IPS DF 6.9 (cell line): ENCODE results near the gene PIGH.

ENCODE experiments used
- DNase-seq: peaks from one replicate; pipeline ENCODE4 v3.0.0-alpha.2; 2013; ENCODE audit warnings: low read depth, low spot score
- H3K27ac ChIP-seq: one replicate; pipeline ENCODE4 v1.5.1; 2013; ENCODE audit warnings: low read length, control low read depth
- H3K27me3 ChIP-seq: 2 replicates; pipeline ENCODE4 v1.6.1; 2013; ENCODE audit warnings: mild to moderate bottlenecking, low read length; ENCODE audit not compliant: control insufficient read depth, insufficient read depth
- H3K36me3 ChIP-seq: 2 replicates; pipeline ENCODE4 v1.6.1; 2013; ENCODE audit warnings: low read length; ENCODE audit not compliant: control insufficient read depth, insufficient read depth
- H3K4me1 ChIP-seq: 2 replicates; pipeline ENCODE4 v1.6.1; 2013; ENCODE audit warnings: low read length; ENCODE audit not compliant: control insufficient read depth, insufficient read depth
- H3K4me3 ChIP-seq: 2 replicates; pipeline ENCODE4 v1.5.1; 2013; ENCODE audit warnings: mild to moderate bottlenecking, low read length
- H3K9me3 ChIP-seq: 2 replicates; pipeline ENCODE4 v1.6.1; 2013; ENCODE audit warnings: low read length, inconsistent platforms; ENCODE audit not compliant: control insufficient read depth, insufficient read depth
- WGBS: extraction: QIAGEN DNeasy Blood & Tissue Kit; methylation state at CpG from one replicate; pipeline ENCODE4 v1.1.7; 2013; ENCODE audit warnings: mixed read lengths, missing lambda C conversion rate; ENCODE audit not compliant: insufficient read length, insufficient coverage; 5-methylcytosine and 5-hydroxymethylcytosine counted together

Gene PIGH

GRCh38 chr14:67567654-67568053 is 32.4 kb downstream of the PIGH start:
- Histone ChIP-seq H3K4me3 (no peak overlapping the region), H3K9me3 (no peaks in the 10 kb centered on the region), H3K27ac (no peak overlapping the region), H3K4me1 (no peaks in the 10 kb centered on the region; the same call in 1 of the 2 replicates), H3K36me3 (no peaks in the 10 kb centered on the region), H3K27me3 (no peaks in the 10 kb centered on the region)
- no peak for DNase-seq
- WGBS = no CpG with 5 or more reads among the region's 3 CpGs

- Histone ChIP-seq H3K9me3 (no peaks in the 10 kb centered on the region), H3K4me3 (no peak overlapping the region), H3K27me3 (no peaks in the 10 kb centered on the region), H3K36me3 (no peaks in the 10 kb centered on the region), H3K4me1 (no peaks in the 10 kb centered on the region; the same call in 1 of the 2 replicates), H3K27ac (no peak overlapping the region)
- WGBS = no CpG with 5 or more reads among the region's 6 CpGs
- DNase-seq = no peak
These were observed 33.2 kb downstream of the PIGH start for GRCh38 chr14:67566908-67567307.

- no peak for DNase-seq
- Histone ChIP-seq H3K9me3 (no peaks in the 10 kb centered on the region), H3K27ac (no peak overlapping the region), H3K4me1 (no peaks in the 10 kb centered on the region; the same call in 1 of the 2 replicates), H3K36me3 (no peaks in the 10 kb centered on the region), H3K27me3 (no peaks in the 10 kb centered on the region), H3K4me3 (no peak overlapping the region)
- WGBS = no CpG with 5 or more reads among the region's 5 CpGs
These were observed 35.8 kb downstream of the PIGH start for GRCh38 chr14:67564236-67564635.

- DNase-seq = no peak
- no CpG with 5 or more reads among the region's 5 CpGs for WGBS
- Histone ChIP-seq H3K4me3 (no peak overlapping the region), H3K27ac (no peak overlapping the region), H3K9me3 (no peaks in the 10 kb centered on the region), H3K27me3 (no peaks in the 10 kb centered on the region), H3K4me1 (no peaks in the 10 kb centered on the region; the same call in 1 of the 2 replicates), H3K36me3 (no peaks in the 10 kb centered on the region)
These were observed 37.3 kb downstream of the PIGH start for GRCh38 chr14:67562776-67563150.

GRCh38 chr14:67562025-67562775 is 37.9 kb downstream of the PIGH start:
- DNase-seq = no peak
- H3K9me3 ChIP-seq = no peaks in the 10 kb centered on the region
- H3K4me1 ChIP-seq = no peaks in the 10 kb centered on the region; the same call in 1 of the 2 replicates
- no peak overlapping the region for H3K4me3 ChIP-seq
- H3K27me3 ChIP-seq = no peaks in the 10 kb centered on the region
- no peaks in the 10 kb centered on the region for H3K36me3 ChIP-seq
- WGBS = no CpG with 5 or more reads among the region's 14 CpGs
- no peak overlapping the region for H3K27ac ChIP-seq

- no peaks in the 10 kb centered on the region for H3K9me3 ChIP-seq
- DNase-seq = no peak
- no peaks in the 10 kb centered on the region for H3K27me3 ChIP-seq
- H3K27ac ChIP-seq = no peak overlapping the region
- no peaks in the 10 kb centered on the region for H3K36me3 ChIP-seq
- WGBS = no CpG with 5 or more reads among the region's 4 CpGs
- H3K4me1 ChIP-seq = no peaks in the 10 kb centered on the region; the same call in 1 of the 2 replicates
- H3K4me3 ChIP-seq = no peak overlapping the region
These were observed 40.4 kb downstream of the PIGH start for GRCh38 chr14:67559639-67560038.

GRCh38 chr14:67557656-67558055 is 42.4 kb downstream of the PIGH start:
- Histone ChIP-seq H3K27me3 (no peaks in the 10 kb centered on the region), H3K4me3 (no peak overlapping the region), H3K27ac (no peak overlapping the region), H3K9me3 (no peaks in the 10 kb centered on the region), H3K36me3 (no peaks in the 10 kb centered on the region), H3K4me1 (no peaks in the 10 kb centered on the region; the same call in 1 of the 2 replicates)
- DNase-seq = no peak
- WGBS = no CpG with 5 or more reads among the region's 3 CpGs

GRCh38 chr14:67557118-67557517 is 43.0 kb downstream of the PIGH start:
- WGBS = no CpG with 5 or more reads among the region's 7 CpGs
- DNase-seq = no peak
- Histone ChIP-seq H3K4me1 (no peaks in the 10 kb centered on the region; the same call in 1 of the 2 replicates), H3K27ac (no peak overlapping the region), H3K27me3 (no peaks in the 10 kb centered on the region), H3K9me3 (no peaks in the 10 kb centered on the region), H3K36me3 (no peaks in the 10 kb centered on the region), H3K4me3 (no peak overlapping the region)

GRCh38 chr14:67556671-67557070 is 43.4 kb downstream of the PIGH start:
- Histone ChIP-seq H3K27me3 (no peaks in the 10 kb centered on the region), H3K4me1 (no peaks in the 10 kb centered on the region; the same call in 1 of the 2 replicates), H3K36me3 (no peaks in the 10 kb centered on the region), H3K27ac (no peak overlapping the region), H3K4me3 (no peak overlapping the region), H3K9me3 (no peaks in the 10 kb centered on the region)
- DNase-seq = no peak
- no CpG with 5 or more reads among the region's 2 CpGs for WGBS

GRCh38 chr14:67555518-67556090 is 44.5 kb downstream of the PIGH start:
- DNase-seq = no peak

More at GRCh38 chr14:67555518-67556090, 44.5 kb downstream of the PIGH start:
- Histone ChIP-seq H3K36me3 (no peaks in the 10 kb centered on the region), H3K4me3 (no peak overlapping the region), H3K9me3 (no peaks in the 10 kb centered on the region), H3K27me3 (no peaks in the 10 kb centered on the region), H3K4me1 (no peaks in the 10 kb centered on the region; the same call in 1 of the 2 replicates), H3K27ac (no peak overlapping the region)
- no CpG with 5 or more reads among the region's 11 CpGs for WGBS
